Limb (tissue), 2 donors: ENCODE measurements around the gene CFD.
"Not testable (repeated sequence)": the region's sequence is repeated elsewhere in the genome, so short reads cannot be mapped to it uniquely, and the experiment has no call there.

Experiments
- DNase-seq, 2 donors: peaks; one replicate each; pipeline ENCODE4 v3.0.0-alpha.2; 2016; ENCODE audit errors: extremely low spot score in 2 of 2

Gene CFD

GRCh38 chr19:852136-853013 lies 7.1 kb upstream of the CFD start, which contains the start of gene ELANE:
ELANE (plus strand) TSS chr19:852303; CDS start chr19:852329, 26 bp downstream.
- no peak for DNase-seq

DNA sequence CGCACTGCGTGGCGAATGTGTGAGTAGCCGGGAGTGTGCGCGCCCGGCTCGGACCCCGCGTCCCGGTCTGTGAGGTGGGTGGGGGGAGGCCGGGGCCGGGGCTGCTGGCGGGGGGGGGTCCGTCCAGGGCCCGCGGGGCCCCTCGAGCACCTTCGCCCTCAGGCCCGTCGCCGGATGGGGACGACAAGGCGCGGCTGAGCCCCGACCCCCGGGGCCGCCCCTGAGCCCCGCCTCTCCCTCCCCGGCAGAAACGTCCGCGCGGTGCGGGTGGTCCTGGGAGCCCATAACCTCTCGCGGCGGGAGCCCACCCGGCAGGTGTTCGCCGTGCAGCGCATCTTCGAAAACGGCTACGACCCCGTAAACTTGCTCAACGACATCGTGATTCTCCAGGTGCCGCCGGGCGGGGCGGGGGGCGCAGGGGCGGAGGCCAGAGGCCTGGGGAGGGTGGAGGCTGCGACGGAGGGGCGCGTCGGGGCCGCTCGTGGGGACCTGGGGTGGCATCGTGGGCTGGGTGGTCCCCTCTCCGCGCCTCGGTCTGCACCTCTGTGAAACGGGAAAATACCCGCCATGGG lies 6.4 kb upstream of the CFD start:
- no peak for DNase-seq

DNA sequence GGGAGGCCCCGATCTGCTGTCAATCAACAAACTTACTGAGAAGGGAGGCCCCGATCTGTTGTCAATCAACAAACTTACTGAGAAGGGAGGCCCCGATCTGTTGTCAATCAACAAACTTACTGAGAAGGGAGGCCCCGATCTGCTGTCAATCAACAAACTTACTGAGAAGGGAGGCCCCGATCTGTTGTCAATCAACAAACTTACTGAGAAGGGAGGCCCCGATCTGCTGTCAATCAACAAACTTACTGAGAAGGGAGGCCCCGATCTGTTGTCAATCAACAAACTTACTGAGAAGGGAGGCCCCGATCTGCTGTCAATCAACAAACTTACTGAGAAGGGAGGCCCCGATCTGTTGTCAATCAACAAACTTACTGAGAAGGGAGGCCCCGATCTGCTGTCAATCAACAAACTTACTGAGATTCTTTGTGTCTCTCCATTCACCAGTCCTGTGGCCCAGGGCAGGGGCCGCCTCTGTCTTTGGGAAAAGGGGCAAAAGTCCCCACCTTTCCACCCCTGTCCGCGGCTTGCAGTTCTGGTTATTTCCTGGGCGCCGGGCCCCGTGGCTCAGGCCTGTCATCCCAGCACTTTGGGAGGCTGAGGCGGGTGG lies 5.7 kb upstream of the CFD start:
- not testable (repeated sequence) for DNase-seq

GRCh38 chr19:854549-854948 lies 4.9 kb upstream of the CFD start:
- DNase-seq: no peak

DNA sequence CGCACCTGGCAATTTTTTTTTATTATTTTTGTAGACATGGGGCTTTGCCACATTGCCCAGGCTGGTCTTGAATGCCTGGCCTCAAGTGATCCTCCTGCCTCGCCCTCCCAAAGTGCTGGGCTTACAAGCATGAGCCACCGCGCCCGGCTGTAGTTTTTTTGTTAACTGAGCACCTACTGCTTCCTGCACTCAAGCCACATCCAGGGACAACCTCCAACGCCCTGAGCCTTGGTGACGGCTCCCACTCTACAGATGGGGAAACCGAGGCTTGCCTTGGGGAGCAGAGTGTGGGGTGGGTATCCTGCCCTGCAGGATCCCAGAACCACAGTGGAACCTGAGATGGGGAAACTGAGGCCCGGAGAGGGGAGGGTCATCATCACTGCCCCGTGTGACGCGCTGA lies 4.3 kb upstream of the CFD start:
- DNase-seq: no peak

GRCh38 chr19:855566-856120 lies 3.8 kb upstream of the CFD start:
- no peak for DNase-seq

- DNase-seq: no peak
Measured at GRCh38 chr19:858284-858683, 1.2 kb upstream of the CFD start.

DNA sequence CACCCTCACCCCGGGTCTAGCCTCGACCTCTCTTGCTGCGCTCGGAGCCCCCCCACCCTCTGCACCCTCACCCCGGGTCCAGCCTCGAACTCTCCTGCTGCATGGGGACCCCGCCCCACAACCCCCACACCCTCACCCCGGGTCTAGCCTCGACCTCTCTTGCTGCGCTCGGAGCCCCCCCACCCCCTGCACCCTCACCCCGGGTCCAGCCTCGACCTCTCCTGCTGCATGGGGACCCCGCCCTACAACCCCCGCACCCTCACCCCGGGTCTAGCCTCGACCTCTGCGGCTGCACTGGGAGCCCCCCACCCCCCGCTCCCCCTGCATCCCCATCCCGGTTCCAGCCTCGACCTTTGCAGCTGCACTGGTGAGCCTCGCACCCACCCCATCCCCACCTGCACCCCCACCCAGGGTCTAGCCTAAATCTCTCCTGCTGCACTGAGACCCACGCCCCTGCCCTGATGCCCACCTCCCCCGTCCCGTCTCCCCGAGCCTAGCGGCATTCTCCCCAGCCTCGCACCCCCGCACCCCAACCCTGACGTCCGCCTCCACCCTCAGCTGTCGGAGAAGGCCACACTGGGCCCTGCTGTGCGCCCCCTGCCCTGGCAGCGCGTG lies 1.8 kb downstream of the CFD start:
- no peak for DNase-seq

DNA sequence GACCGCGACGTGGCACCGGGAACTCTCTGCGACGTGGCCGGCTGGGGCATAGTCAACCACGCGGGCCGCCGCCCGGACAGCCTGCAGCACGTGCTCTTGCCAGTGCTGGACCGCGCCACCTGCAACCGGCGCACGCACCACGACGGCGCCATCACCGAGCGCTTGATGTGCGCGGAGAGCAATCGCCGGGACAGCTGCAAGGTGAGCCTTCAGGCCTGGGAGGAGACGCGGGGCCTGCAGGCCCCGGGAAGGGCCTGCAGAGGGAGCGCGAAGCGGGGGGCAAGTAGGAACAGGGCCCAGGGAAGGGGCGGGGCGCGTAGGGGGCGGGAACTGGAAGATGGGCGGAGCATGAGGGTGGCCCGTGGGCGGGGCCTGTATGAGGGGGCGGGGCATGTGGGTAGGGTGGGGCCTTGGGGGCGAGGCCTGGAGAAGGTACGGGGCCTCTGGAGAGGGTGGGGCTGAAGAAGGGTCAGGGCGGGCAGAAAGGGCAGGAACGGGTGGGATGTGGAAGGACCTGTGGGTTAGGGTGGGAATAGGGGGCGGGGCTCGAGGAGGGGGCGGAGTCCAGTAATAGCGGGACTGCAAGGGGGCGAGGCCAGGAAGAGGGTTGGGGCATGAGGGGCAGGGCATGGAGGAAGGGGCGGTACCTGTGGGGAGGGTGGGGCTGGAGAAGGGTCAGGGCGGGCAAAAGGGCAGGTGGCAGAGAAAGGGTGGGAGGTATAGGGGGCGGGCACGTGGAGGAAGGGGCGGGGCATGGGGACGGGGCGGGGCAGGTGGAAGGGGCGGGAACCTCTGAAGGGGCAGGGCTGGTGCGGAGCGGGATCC lies 2.5 kb downstream of the CFD start:
- DNase-seq: no peak

GRCh38 chr19:862581-863314 lies 3.3 kb downstream of the CFD start:
- peak in 1 of 2 donors; percentile 77 for DNase-seq

- DNase-seq: no peak
Measured at GRCh38 chr19:863315-863620, 3.8 kb downstream of the CFD start.

GRCh38 chr19:866769-867300 lies 7.4 kb downstream of the CFD start:
- DNase-seq: no peak

- no peak for DNase-seq
Measured at GRCh38 chr19:867301-867793, 7.9 kb downstream of the CFD start.

GRCh38 chr19:867855-868457 lies 8.5 kb downstream of the CFD start:
- DNase-seq: no peak

DNA sequence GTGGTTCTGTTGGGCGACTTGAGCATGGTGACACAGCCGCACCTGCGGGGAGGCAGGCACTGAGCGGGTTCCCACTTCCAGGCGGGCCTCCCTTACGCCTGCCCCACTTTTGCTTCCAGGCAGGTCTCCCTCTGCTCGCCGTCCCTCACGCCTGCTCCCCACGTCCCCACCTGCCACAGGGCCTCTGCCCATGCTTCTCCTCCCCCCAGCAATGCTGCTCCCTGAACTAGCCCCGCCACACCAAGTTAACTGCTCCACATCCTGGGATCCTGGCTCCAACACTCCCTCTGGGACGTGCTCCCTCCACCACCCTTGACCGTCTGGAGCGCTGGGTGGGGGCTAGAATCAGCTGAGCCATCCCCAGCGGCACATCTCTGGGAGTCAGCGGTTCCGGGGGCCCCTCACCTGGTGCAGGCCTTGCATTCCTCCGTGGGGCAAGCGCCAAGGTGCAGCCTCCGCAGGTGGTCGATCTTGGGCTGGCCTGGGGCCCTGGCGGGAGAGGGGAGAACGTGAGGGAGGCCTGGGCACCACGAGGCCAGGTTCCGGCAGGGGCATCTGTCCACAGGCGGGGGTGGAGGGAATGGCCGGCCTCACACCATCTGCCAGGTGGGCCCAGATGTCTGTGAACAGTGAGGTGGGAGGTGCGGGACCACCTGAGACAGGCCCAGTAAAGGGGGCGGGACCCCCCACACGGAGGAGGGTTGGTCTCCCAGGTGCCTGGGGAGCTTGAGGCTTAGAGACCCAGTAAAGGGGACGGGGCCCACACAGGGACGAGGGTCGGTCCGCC lies 9.2 kb downstream of the CFD start:
- DNase-seq: no peak

DNA sequence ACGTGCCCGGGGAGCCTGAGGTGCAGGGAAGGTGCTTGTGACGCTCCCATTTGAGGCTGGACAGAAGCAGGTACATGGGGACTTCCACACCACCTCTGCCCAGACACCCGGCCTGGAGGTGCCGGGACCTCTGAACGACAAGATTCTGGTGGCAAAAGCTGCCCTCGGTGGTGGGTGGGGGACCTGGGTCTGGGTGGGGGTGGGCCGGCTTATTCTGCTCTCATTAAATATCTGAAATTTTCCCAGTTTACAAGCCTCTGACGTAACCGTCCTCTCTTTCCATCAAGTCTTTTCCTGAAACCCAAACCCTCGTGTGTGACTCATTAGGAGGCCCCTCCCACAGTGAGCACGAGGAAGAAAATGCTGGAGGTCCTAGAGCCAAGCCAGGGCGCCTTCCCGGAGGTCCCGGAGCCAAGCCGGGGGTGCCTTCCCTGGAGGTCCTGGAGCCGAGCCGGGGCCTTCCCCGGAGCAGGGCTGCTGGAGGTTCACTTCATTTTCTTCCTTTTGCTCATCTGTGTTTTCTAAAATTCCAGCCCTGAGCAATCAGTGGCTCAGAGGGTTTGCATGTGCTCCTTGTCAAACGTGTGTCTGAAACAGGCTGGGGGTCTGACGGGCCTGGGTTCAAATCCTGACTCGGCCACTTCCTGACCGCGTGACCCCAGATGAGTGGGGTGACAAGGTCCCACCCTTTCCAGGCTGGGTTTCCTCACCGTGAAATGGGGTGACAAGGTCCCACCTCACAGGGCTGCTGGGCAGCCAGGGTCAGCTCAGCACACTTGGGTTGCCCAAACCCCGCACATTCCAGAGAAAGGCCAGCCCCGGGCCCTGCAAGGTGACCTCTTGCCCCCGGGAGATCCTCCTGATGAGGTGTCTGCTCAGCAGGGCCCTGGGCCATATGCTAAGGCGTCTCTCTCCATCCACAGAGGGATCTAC lies 10.0 kb downstream of the CFD start:
- DNase-seq: peak in 1 of 2 donors; percentile 36

DNA sequence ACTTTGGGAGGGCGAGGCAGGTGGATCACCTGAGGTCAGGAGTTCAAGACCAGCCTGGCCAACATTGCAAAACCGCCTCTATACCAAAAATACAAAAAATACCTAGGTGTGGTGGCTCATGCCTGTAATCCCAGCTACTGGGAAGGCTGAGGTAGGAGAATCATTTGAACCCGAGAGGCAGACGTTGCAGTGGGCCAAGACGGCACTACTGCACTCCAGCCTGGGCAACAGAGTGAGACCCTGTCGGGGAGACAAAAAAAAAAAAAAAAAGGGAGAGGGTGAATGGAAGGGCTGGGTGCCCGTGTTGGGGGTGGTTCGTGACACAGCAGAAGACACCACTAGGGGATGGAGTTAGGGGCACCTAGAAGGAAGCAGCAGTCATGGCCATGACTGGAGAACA lies 10.8 kb downstream of the CFD start:
- DNase-seq: no peak

DNA sequence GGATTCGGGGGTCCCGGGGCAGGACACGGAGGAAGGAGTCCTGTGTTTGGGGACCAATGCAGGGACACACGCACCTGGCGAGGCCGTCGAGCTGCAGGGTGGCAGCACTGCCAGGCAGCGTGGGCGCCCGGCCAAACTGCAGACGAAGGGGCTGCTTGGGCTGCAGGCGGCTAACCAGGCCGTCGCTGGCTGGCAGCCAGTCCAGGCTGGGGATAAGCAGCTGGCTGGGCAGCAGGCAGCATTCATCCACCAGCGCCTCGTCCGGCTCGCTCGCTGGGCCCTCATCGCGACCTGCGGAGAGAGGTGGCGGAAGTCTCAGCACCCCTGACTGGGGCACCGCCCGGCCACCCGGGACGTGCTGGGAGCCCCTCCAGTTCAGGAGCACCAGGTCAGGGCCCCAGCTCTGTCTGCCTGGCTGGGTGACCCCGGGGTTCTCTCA lies 11.5 kb downstream of the CFD start:
- no peak for DNase-seq
